Hematopoietic multipotent progenitor cell treated with erythropoietin and hydrocortisone succinate and interleukin-3 and kit ligand, for 4 days (in vitro differentiated cells): ENCODE data around the gene TLNRD1.
A peak's percentile ranks its signal among the peaks of the same experiment; 100 is the strongest.

Experiments
- DNase-seq: peaks from one replicate; pipeline ENCODE4 v3.0.0-alpha.2; 2015

TLNRD1 gene

DNA sequence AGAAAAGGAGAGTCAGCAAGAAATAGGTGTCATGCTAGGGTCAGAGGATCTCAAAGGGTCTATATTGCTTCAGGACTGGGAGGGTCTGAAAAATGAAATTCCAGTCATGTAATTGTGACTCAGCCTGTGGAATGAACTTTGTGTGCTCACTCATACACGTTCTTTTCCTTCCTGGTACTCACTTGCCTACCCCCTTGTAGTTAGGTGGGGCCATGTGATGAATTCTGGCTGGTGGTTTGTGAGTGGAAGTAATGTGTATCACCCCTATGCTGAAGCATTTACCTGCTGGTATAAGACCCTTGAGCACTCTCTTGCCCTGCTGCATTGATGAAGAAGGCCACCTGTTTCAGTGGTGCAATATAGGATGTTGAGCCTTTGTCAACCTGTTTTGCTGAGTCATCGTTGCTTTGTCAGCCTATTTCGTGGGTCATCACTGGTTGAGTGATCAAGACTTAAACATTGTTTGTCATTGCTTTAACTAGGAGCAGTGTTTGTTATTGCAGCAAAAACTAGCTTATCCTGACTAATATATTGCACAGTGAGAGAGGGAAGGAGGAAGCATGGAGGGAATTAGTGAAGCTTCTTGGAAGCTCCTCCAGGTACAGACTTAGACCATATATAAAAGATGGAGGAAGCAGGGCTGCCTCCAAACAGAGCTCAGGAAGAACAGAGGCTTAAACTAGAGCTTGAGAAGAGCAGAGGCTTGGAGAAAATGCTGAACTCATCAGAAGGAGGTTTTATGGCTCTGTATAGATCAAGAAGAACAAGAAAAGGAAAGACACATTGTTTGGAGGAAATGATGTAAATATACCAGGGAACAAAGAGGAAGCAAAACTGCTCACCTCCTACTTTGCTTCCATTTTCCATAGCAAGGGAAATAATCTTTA, 28.9 kb downstream of the TLNRD1 start:
- peak; percentile 31 for DNase-seq

DNA sequence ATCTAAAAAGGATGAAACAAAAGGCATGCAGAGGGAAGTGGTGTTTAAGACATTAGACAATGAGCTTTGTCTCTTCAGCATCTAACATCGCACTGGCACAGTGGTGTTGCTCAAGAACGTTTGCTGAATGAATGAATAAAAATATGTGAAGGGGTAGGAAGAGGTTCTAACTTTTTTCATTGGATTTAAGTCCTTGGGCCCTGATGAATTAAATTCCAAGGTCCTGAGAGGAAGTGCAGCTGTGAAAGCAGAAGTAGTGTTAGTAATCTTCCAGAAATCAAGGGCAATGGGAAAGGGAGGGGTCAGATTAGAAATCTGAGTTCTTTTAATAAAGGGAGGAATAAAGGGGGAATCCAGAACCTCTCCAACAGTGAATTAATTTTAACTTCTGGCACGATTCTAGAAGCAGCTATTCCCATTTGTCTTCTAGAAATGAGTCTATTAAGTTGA, 29.6 kb downstream of the TLNRD1 start:
- DNase-seq: no peak

DNA sequence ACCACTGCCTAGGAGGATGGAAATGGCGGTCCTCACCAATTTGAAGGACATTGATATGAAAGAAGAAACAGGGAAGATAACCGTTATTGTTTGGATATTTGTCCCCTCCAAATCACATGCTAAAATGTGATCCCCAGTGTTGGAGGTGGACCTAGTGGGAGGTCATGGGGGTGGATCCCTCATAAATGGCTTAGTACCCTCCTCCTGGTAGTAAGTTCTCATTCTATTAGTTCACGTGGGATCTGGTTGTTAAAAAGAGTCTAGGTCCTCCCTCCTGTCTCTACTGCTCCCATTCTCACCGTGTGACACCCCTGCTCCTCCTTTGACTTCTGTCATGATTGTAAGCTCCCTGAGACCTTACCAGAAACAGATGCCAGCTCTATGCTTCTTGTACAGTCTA, 30.5 kb downstream of the TLNRD1 start:
- DNase-seq: no peak

DNA sequence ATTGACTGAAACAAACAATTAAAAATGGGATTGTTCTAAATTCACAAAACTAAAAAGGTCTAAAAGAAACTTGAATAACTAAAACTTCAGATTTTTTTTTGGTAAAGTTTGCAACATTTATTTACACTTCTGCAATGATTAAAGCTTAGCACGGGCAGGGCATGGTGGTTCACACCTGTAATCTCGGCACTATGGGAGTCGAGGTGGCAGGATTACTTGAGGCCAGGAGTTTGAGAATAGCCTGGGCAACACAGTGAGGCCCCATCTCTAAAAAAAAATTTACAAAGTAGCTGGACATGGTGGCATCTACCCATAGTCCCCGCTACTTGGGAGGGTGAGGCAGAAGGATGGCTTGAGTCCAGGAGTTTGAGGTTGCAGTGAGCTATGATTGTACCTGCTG, 31.6 kb downstream of the TLNRD1 start:
- no peak for DNase-seq

DNA sequence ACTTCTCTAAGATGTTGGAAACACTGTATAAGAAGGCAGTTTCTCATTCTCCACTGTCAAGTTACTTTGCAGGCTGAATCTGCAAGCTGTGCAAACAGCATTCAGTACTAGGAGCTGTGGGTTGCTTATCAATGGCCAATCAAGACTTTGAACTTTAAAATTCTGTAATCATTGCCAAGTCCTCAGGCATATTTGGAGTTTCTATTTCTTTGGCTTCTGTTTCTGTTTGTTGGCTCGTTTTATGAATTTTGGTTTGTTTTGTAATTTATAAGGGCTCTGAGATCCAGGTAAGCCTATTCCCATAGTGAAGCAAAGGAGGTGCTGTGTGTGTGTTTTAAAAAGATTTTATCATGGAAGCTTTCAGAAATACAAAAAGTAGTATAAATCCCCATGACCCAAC, 32.1 kb downstream of the TLNRD1 start:
- DNase-seq: no peak

DNA sequence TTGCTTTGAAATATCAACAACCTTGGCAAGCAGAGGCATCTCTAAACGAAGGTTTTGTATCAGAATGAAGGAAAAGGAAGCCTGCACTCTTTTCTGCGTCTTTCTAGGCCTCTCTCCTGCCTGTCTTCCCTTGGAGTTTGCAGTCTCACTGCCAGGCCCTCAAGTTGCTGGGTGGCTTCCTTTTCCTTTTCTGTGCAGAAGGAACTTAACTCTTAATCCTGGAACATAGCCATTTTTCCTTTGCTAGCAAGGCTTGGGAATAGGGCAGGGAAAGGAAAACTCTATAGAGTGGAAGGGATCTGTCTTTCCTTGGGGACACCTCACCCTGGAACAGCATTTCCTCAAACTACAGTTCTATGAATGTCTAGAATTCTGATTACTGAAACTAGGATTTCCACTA, 32.8 kb downstream of the TLNRD1 start:
- no peak for DNase-seq

DNA sequence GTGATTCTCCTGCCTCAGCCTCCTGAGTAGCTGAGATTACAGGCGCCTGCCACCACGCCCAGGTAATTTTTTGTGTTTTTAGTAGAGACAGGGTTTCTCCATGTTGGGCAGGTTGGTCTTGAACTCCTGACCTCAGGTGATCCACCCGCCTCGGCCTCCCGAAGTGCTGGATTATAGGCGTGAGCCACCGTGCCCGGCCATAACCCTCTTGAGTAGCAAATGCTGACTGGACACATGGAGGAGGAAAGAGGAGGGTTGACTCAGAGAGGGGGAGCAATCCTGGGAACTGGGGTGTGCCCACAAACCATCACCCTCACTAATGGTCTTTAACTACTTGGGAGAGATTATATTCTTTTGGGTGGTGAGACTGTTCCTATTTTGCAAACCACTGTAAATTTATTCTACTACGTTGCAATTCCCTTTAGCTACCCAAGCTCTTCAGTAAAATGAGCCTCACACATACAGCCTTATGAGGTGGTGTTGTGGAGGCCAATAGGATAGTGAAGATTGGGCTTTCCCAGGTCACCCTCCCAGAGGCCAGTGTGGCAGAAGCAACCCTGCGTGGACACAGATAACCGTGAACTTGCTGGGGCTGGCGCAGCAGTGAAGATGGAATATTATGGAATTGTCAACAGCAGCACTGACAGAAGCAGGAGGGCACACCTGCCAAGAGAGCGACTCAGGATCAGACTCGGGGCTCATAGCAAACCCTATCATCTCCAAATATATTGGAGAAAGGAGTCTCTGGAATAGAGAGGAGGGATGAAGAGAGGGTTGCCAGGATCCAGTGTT, 37.4 kb downstream of the TLNRD1 start:
- DNase-seq: no peak

DNA sequence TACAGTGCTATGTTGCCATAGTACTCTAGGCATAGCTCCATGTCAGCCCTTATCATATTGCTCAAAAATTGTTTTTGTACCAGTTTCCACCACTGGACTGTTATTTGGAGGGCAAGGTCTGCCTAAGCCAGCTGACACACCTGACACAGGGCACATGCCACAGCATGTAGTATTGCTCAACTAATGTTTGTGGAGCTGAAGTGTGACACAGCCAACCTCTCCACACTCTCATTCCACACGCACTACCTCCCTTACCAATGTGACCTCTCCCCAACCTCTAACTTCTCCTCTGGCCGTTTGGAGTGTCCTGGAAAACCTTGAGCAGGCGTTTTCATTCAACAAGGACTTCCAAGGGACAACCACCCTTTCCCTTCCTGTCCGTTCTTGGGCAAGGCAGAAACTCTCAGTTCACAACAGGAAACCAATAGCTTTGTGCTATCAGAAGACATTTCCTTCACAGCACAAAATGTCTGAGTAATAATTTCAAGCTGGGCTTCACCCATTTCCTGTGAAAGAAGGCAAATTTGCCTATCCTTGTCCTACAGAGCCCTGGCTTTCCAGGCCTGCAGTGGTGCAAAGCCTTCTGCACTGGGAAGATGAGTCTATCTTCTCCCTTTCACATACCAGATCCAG, 38.4 kb downstream of the TLNRD1 start:
- DNase-seq: peak; percentile 63

DNA sequence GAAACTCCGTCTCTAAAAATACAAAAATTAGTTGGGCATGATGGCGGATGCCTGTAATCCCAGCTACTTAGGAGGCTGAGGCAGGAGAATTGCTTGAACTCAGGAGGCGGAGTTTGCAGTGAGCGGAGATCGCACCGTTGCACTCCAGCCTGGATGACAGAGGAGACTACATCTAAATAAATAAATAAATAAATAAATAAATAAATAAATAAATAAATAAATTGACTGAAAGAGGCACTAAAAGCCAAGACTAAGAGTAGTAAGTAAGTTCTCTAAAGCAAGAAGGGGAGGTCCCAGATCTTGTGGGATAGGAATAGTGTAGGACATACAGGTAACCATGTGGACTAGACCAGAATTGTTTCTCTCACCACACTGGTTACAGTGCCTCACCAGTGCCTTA, 40.0 kb downstream of the TLNRD1 start:
- DNase-seq: no peak

DNA sequence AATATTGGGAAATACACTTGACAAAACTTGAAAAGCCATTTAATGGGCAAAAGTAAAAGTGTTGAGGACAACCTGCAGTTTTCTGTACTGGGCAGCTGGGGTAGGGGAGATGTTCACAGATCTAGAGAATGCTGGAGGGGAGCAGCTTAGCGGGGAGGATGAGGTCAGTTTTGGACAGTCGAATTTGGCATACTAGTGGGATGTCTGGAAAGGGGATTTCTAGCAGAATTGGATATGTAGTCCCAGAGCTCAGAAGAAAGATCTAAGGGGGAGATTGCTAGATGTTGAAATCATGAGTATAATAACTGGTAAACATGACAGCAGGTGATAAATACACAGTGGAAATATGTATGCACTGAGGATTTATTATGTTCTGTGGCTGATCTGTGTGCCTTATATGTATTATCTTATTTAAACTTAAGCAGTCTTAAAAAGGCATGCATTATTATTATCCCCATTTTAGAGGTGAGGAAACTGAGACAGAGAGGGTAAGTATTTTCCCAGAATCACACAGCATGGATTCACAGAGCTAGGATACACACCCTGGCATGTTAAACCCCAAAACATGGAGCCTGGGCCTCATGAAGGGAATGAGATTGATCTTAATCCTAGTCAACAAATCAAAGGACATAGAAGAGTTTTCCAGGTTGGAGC, 42.7 kb downstream of the TLNRD1 start:
- DNase-seq: no peak

DNA sequence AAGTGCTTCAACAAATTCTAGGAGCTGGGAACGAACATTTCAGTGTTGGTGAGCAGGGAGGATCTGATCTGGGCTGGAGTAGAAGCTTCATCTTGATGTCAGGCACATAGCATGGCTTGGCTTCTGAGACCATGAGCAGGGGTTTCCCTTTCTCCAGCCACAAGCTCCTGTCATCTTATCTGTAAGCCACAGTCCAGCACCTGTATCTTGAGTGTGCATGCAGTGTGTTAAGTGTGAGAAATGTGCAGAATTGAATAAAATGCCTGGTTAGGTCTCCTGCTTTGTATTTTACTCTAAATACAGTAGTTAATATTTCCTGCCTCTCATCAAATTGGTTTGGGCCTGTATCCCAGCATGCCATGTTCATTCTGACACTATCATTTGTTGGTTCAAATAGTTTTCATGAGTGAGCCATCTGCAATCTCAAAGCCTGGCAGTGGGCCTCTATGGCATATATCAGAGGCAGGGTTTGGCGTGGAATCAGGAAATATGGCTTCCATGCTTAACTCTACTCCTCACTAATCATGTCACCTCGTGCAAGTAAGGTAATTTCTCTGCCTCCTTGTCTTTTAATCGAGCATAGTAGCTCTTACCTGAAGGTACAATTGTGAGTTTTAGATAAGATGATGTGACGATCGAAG, 43.3 kb downstream of the TLNRD1 start:
- DNase-seq: peak; percentile 34

DNA sequence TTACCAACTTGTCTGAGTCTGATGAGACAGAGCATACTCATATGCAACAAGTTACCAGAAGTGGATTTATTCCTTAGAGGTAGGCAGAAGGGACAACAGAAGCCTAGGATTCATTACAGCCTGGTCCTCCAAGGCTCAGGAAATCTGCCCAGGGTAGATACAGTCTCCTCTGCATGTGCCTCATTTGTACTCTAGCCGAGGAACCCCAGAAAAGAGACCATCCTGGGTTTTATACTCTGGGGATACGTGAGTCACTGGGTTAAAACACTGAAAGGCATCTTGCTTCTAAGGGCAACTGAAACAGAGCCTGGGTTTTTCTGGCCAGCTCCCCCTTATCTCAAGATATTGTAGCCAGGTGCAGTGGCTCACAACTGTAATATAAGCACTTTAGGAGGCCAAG, 45.6 kb downstream of the TLNRD1 start:
- DNase-seq: no peak

DNA sequence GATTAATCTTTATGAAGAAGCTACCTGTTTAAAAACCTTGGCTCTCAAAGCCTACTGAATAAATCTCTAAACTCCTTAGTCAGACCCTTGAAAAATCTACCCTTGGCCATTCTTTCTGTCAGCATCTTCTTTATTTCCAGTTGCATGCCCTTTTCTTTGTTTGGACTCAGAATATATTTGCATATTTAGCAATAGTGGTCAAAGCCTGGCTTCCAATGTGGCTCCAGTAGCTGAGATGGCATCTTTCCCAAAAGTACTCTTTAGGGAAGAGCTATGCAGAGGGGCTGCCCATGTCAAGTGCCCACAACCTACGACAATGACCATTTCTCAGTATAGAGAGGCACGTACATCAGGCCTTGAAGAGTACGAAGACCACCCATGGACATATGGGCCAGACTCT, 47.2 kb downstream of the TLNRD1 start:
- no peak for DNase-seq

DNA sequence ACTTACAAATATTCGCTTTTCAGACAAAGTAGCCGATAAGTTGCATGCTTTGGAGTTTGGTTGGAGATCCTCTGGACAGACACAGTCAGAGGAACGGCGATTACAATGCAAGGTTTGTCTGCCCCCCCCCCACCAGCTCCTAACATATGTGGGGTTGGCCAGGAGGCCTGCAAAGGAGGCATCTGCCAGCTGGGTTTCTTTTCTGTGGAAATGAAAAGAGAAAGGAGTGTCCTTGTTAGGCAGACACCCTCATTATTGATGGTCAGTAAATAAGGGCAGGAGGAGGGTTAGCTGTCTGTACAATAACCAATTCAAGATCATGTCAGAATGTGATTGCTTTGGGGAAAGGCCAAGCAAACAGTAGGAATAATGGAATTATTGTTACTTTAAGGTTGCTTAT, 49.1 kb downstream of the TLNRD1 start:
- DNase-seq: no peak

DNA sequence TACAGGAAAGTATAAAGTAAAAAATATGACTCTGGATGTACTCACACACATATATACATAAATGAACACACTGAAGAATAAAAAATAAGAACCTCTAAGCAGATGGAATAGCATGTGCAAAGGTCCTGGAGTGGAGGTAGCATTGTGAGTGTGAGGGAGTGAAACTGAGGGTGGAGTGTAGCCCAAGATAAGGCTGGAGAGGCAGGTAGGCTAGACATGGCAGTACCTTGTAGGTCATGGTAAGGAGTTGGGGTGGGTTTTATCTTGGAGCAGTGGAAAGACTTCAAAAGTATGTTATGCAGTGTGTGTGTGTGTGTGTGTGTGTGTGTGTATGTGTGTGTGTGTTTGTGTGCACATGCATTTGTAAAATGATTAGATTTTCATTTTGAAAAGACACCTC, 49.5 kb downstream of the TLNRD1 start:
- DNase-seq: no peak

DNA sequence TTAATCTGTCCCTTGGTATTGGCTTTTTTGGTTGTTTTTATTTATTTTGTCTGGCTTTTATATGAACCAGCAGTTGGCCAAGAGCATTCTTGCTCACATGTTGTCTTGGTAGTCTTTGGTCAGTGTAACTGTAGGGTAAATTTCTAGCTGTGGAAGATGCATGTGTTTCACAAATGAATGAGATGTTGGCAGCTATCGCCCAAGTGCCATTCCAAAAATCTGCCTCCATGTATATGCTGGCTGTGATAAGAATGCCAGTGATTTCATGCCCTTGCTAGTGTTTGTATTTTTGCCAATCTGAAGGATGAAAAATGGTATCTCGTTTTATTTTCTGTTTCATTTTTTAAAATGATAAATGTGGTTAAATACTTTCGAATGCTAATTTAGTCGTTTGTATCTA, 50.1 kb downstream of the TLNRD1 start:
- no peak for DNase-seq

DNA sequence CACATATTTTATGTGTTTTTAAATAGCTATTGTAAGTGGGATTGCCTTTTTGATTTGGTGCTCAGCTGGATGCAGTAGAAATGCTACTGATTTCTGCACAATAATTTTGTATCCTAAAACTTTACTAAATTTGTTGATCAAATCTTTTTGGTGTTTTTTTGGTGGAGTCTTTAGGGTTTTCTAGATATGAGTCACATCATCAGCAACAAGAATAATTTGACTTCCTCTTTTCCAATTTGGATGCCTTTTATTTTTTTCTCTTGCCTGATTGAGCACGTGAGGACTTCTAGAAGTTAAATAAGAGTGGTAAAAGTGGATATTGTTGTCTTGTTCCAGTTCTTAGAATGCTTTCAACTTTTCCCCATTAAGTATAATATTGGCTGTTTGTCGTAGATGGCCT, 51.3 kb downstream of the TLNRD1 start:
- DNase-seq: peak; percentile 82

DNA sequence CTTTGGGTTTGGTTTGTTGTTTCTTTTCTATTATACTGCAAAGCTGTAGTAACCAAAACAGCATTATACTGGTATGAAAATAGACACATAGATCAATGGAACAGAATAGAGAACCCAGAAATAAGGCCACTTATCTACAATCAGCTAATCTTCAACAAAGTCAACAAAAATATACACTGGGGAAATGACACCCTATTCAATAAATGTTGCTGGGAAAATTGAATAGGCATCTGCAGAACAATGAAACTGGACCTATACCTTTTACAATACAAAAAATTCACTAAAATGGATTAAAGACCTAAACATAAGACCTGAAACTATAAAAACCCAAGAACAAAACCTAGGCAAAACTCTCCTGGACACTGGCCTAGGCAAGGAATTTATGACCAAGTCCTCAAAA, 52.9 kb downstream of the TLNRD1 start:
- DNase-seq: no peak

DNA sequence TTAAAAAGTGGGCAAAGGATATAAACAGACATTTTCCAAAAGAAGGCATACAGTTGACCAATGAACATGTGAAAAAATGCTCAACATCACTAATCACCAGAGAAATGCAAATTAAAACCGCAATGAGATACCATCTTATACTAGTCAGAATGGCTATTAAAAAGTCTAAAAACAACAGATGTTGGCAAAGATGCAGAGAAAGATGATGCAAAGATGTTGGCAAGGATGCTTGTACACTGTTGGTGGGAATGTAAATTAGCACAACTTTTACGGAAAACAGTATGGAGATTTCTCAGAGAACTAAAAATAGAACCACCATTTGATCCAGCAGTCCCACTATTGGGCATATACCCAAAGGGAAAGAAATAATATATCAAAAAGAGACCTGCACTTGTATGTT, 53.5 kb downstream of the TLNRD1 start:
- no peak for DNase-seq
